ENCODE results near the gene PRR18.

PRR18 gene

GRCh38 chr6:166307082-166308032, 835 bp downstream of the PRR18 start:
- peak in 13 of 56 donors; percentile 38 to 80 (median 63) for DNase-seq

DNA sequence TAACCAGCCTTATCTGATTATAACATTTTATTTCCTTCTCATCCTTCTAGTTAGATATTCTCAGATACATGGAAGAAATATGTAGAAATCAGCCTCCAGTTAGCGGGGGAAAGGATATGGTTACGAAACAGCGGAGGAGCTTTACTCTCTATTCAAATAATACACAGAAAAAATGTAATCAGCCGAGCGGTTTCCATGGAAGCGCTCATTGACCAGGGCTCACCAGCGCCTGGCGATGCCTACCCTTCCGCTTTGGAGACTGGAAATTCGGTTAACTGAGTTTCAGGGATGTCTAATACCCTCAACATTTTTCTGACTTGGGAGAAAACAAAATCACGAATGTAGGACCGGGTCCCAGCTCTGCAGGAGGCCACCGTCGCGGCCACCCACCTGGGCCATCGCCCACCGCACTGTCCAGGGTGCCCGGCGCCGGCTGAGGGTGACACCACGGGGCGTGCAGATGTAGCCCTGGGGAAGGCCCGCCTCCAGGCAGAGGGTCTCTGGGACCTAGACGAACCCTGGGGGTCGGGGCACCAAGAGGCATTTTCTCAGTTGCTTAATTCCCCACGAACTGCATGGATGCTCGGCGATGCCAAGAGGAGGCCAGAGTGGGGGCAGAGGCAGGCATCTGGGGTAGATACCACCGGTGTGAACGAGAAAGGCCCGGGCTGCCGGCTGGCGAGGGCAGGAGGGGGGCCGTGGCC, 1.7 kb downstream of the PRR18 start:
- peak in 6 of 56 donors; percentile 33 to 56 (median 40) for DNase-seq

DNA sequence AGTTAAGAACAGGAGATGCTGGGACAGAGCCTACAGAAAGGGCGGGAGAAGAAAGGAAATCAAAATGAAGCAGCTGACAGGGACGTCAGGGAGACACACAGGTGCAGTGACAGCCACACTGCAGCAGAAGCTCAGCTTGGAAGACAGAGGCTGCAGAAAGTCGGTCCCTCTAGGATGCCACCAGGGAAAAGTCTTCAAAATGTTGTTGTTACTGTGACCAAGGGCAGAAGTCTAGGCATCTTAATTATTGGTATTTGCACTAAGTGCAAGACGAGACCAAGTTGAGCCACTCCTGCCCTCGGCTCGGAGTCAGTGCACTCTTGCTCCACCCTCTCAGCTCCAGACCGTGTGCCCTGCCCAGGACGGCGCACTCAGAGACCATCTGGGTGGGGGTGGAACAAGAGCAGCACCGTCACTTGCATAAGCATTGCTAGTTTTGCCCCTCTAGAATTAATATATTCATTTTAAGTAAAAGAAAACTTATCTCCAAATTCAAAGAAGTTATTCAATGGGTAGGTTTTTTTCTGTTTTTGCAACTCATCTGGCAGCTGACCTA, 2.6 kb downstream of the PRR18 start:
- DNase-seq: peak in 14 of 56 donors; percentile 24 to 62 (median 48)

DNA sequence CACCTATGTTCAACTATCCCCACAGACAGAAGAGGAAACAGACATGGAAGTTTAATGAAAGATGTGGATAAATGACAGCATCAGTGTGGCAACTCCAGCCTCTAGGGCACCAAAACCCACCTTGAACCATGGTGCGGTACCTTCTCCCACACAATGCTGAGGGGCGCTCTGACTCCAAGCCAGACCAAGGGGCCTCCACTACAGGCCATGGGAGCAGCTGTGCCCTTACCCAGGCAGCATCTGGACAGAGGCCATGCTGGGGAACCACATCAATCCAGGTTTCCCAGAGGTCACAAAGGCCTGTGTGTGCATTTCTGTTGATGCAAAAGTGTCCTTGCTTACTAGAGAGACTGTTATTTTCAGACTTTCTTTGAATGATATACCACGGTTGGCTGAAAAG, 4.1 kb downstream of the PRR18 start:
- DNase-seq: peak in 1 of 56 donors; percentile 19

DNA sequence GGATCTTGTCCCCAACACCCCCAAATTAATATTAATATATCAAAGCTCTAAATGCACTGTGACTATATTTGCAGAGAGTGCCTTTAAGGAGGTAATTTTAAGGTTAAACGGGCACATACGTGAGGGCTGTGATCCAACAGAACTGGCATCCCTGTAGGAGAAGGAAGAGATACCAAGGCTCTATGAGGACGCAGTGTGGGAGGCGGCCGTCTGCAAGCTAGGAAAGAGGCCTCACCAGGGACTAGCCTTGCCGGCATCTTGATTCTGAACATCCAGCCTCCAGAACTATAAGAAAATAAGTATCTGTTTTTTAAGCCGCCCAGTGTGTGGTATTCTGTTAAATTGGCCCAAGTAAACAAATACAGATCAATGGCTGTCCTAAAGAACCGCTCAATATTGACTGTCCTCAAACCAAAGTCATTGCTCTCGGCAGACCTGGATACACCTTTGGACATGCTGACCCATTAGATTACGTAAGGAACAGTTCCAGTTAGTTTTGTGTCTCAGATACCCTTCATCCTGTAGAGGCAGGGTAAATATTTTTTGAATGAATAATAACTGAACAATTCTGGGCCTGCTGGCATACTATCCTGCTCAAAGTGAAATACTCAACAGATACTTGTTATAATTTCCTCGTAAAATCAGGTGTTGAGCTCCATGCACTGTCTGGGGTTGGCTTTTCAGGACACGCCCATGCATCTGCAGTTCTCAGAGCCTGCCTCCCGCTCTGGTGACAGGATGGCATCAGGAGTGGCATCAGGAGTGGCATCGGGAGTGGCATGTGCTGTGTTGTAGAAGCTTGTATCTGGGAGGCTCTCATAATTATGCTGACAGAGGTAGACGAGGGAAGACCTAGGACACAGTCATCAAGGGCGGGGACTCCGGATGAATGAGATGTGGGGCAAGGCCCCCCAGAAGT, 6.3 kb downstream of the PRR18 start:
- no peak for DNase-seq

- peak in 3 of 56 donors; percentile 21 to 58 (median 32) for DNase-seq
Measured at GRCh38 chr6:166300357-166300987, 7.7 kb downstream of the PRR18 start.

DNA sequence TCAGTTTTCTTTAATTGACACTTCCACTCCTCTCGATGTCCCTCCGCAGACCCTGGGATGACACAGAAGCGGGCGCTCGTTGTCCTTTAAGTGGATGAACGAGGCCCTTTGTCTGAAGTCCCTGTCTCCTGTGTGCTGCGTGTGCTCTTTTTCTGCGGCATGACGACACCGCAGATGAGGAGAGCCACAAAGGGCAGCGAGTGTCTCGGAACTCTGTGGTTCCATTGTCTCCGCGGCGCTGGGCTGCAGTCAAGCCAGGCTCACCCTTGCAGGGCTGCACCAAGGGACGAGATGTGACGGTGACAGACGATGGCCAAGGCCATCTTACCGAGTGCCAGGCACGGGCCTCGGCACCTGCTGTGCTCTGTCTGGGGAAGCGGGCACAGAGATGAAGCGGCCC, 10.6 kb downstream of the PRR18 start:
- DNase-seq: peak in 54 of 56 donors; percentile 27 to 94 (median 80)

- peak in 9 of 56 donors; percentile 21 to 64 (median 55) for DNase-seq
Measured at GRCh38 chr6:166296035-166296883, 11.9 kb downstream of the PRR18 start.

DNA sequence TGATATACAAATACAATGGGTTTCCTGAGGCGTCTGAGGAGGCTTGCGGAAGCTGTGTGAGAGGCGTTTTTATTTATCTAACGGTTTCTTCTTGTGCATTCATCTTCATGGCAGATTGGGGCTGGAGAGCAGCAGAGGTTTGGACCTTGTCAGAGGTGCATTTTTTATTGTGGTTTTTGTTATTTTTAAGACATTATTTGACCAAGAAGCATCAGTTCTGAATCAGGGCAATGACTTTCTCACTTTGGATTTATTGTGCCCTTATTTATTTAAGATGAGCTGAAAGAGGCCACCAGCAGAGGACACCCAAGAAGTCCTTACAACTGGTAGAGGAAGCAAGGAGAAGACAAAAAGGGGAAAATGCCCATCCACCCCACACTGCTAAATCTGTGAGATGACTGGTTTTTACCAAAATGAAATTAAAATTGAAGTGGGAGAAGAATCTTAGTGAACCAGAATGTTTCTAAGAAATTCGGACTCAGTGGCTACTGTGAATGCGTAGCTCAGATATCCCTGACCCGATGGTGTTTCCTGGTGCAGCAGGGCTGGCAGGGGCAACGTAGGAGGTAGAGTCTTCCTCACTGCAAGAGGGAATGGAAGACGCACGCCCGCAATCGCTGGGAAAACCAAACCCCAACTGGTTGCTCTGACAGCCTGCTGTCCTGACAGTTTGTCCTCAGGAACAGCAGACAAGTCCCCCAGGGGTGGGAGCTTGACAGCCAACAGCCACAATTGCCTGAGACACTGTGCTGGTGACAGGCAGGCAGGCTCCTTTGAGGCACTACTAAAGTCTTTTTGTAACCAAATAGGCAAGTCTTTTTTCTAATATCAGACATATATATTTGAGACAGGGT, 14.2 kb downstream of the PRR18 start:
- peak in 1 of 56 donors; percentile 31 for DNase-seq

GRCh38 chr6:166289207-166290060, 18.8 kb downstream of the PRR18 start:
- no peak for DNase-seq

GRCh38 chr6:166286839-166287271, 21.3 kb downstream of the PRR18 start:
- DNase-seq: no peak

DNA sequence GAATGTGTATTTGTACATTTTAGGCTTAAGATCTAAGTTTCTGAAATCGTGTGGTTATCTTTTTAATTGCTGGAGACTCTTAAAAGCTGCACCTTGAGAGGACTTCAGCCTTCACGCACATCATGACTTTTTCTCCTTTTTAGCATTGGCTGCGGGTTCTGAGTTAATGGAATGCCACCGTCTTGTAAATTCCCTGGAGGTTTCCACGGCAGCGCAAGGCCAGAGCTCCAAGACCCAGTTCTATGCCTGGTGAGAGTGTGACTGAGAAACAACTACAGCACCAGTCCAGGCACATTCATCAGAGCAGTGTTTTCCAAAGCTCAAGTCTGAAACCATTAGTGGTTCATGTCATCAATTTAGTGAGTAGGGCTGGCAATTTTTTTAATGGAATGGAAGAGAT, 23.0 kb downstream of the PRR18 start:
- peak in 2 of 56 donors; percentile 25 to 29 for DNase-seq

- no peak for DNase-seq
Measured at GRCh38 chr6:166284640-166285039, 23.6 kb downstream of the PRR18 start.

GRCh38 chr6:166282394-166283032, 25.7 kb downstream of the PRR18 start:
- no peak for DNase-seq

DNA sequence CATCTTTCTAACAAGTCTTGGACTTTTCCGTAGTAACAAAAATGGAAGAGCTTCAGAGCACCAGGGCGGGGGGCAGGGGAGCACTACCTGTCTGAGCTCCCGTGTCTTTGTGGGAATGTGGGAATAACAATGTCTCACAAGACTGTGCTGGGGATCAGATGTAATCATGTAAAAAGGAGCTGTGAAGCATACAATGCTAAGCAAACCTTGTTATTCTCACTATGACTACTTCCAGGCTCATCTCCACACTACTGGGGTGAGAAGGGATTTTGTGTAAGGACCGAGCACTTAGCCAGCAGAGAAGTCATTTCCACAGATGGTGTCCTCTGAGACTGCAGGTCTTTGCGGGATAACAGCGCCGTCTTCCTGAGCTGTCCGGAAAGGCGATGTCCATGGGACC, 27.1 kb downstream of the PRR18 start:
- DNase-seq: no peak

DNA sequence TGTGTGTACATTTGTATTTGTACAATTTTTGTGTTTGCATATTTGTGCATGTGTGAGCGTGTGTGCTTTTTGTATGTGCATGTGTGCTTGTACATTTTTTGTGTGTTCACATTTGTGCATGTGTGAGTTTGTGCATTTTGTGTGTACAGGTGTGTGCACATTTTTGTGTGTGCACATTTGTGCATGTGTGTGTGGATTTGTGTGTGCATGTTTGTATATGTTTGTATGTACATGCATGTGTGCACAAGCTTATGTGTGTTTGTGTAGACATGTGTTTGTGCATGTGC, 28.9 kb downstream of the PRR18 start:
- no peak for DNase-seq
